ENCODE measurements around the gene PROSER3.
"Not testable (repeated sequence)": the region's sequence is repeated elsewhere in the genome, so short reads cannot be mapped to it uniquely, and the experiment has no call there.

PROSER3 gene

GRCh38 chr19:35790981-35791813 lies 33.2 kb downstream of the PROSER3 start:
- Mint-ChIP-seq H3K4me3 (no peak overlapping the region), H3K4me1 (ENCODE audit: low read depth) (no peaks in the 10 kb centered on the region), H3K9me3 (no peaks in the 10 kb centered on the region), H3K27me3 (ENCODE audit: low read depth) (peaks cover 13% of the 10 kb centered on the region), H3K27ac (no peak overlapping the region), H3K36me3 (ENCODE audit: low read depth) (no peaks in the 10 kb centered on the region)

GRCh38 chr19:35791814-35792279 lies 33.9 kb downstream of the PROSER3 start:
- Mint-ChIP-seq H3K36me3 (ENCODE audit: low read depth) (no peaks in the 10 kb centered on the region), H3K4me1 (ENCODE audit: low read depth) (no peaks in the 10 kb centered on the region), H3K27ac (no peak overlapping the region), H3K27me3 (ENCODE audit: low read depth) (peaks cover 19% of the 10 kb centered on the region), H3K4me3 (no peak overlapping the region), H3K9me3 (no peaks in the 10 kb centered on the region)

DNA sequence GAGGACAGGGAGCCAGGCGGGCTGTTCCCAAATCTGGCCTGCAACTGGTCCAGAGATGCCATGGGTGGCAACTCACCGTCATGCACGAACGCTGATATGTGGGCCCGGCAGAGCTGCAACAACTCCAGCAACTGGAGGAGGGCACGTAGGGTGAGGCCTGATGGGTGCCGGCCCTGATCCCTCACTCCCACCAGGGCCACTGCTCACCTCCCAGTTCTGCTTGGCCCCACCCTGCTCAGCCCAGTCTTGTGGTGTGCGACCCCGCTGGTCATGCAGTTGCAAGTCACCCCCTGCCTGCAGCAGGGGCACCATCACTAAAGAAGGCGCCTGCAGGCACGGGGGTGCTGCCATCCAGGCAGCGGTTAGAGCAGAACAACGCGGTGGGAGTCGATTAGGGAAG lies 34.3 kb downstream of the PROSER3 start:
- no peak overlapping the region for H3K4me3 Mint-ChIP-seq
- peaks cover 24% of the 10 kb centered on the region for H3K27me3 Mint-ChIP-seq (ENCODE audit: low read depth)
- H3K9me3 Mint-ChIP-seq: no peaks in the 10 kb centered on the region
- no peaks in the 10 kb centered on the region for H3K36me3 Mint-ChIP-seq (ENCODE audit: low read depth)
- H3K27ac Mint-ChIP-seq: no peak overlapping the region
- H3K4me1 Mint-ChIP-seq (ENCODE audit: low read depth): no peaks in the 10 kb centered on the region

DNA sequence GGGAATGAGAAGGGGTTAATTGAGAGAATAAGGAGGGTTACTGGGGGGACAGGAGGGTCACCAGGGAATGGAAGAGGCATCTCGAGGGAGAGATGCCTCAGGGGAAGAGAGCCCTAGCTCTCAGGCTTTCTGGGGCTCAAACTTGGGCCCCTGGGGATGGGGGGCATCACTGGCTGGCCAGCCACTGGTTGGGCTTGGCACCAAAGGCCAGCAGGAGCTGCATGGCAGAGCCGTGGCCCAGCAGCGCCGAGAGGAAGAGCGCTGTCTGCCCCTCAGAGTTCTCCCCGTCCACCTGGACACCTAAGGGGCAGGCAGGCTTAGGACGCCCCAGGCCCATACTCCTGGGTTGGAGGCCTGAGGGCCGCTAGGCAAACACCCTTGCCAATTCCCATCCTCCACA lies 34.9 kb downstream of the PROSER3 start:
- H3K27me3 Mint-ChIP-seq (ENCODE audit: low read depth): peaks cover 29% of the 10 kb centered on the region
- no peaks in the 10 kb centered on the region for H3K4me1 Mint-ChIP-seq (ENCODE audit: low read depth)
- no peaks in the 10 kb centered on the region for H3K9me3 Mint-ChIP-seq
- no peak overlapping the region for H3K27ac Mint-ChIP-seq
- H3K4me3 Mint-ChIP-seq: no peak overlapping the region
- no peaks in the 10 kb centered on the region for H3K36me3 Mint-ChIP-seq (ENCODE audit: low read depth)

DNA sequence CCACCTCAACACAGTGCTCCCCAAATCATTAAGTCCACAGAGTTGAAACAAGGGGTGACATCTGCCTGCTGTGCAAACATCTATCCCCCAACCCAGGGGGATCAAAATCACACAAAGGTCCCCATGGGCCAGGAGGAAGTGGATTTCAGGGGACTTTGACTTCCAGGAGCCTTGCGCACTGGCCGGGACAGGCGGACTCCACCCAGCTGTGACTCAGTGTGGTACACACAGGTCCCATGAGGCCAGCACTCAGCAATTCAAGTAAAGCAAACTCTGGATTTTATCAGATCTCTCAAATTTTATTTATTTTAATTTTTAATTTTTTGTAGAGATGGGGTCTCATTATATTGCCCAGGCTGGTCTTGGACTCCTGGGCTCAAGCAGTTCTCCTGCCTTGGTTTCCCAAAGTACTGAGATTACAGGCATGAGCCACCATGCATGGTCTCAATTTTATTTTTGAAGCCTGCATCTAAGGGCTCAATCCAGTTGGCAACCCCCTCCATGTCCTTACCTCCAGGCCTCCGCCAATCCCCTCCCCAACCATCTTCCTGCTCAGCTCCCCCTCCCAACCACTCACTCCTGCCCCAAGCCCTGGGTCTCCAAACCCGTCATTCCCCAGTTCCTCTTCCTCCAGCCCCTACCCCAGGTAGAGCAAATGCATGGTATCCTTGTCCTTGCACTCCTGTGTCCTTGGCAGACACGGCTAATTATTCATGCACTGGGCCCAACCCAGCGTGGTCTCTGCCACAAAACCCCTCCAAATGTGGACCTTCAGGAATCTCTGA lies 35.6 kb downstream of the PROSER3 start:
- peaks cover 33% of the 10 kb centered on the region for H3K27me3 Mint-ChIP-seq (ENCODE audit: low read depth)
- H3K9me3 Mint-ChIP-seq: no peaks in the 10 kb centered on the region
- no peak overlapping the region for H3K4me3 Mint-ChIP-seq
- no peaks in the 10 kb centered on the region for H3K4me1 Mint-ChIP-seq (ENCODE audit: low read depth)
- no peaks in the 10 kb centered on the region for H3K36me3 Mint-ChIP-seq (ENCODE audit: low read depth)
- no peak overlapping the region for H3K27ac Mint-ChIP-seq

DNA sequence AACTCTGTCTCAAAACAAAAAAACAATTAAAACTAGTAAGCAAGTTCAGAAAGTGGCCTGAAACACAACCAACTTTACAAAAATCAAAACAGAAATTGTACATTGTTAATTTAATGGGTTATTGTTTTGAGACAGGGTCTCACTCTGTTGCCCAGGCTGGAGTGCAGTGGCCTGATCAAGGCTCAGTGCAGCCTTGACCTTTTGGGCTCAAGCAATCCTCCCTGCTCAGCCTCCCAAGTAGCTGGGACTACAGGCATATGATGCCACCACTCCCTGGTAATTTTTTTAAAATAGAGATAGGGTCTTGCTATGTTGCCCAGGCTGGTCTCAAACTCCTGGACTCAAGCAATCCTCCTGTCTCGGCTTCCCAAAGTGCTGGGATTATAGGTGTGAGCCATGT lies 37.6 kb downstream of the PROSER3 start:
- H3K9me3 Mint-ChIP-seq; H3K4me1 Mint-ChIP-seq (ENCODE audit: low read depth); H3K36me3 Mint-ChIP-seq (ENCODE audit: low read depth); H3K27ac Mint-ChIP-seq; H3K4me3 Mint-ChIP-seq: not testable (repeated sequence)
- peaks cover 33% of the 10 kb centered on the region for H3K27me3 Mint-ChIP-seq (ENCODE audit: low read depth)

- no peaks in the 10 kb centered on the region for H3K9me3 Mint-ChIP-seq
- H3K36me3 Mint-ChIP-seq (ENCODE audit: low read depth): no peaks in the 10 kb centered on the region
- H3K27ac Mint-ChIP-seq: no peak overlapping the region
- H3K4me3 Mint-ChIP-seq: no peak overlapping the region
- no peaks in the 10 kb centered on the region for H3K4me1 Mint-ChIP-seq (ENCODE audit: low read depth)
- H3K27me3 Mint-ChIP-seq (ENCODE audit: low read depth): peaks cover 33% of the 10 kb centered on the region
Measured at GRCh38 chr19:35796645-35797542, 38.9 kb downstream of the PROSER3 start.

DNA sequence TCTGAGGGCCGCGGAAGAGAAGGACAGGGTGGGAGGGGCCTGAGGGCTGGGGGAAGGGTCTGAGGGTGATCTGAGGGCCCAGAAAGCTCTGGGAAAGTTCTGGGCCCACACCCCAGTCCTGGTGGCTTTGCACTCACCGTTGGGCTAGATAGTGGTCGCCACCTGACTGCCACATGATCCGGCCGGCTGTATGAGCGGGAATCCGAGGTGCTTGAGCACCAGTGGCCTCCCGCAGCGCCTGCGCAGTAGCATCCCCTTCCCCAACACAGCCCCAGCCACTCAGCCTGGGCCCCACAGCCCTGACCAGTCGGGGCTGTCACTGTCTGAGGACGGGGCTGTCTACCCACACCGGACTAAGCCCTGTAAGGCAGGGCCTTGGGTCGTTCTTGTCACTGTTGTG lies 39.7 kb downstream of the PROSER3 start:
- Mint-ChIP-seq H3K27ac (no peak overlapping the region), H3K9me3 (no peaks in the 10 kb centered on the region), H3K27me3 (ENCODE audit: low read depth) (peaks cover 33% of the 10 kb centered on the region), H3K36me3 (ENCODE audit: low read depth) (no peaks in the 10 kb centered on the region), H3K4me3 (no peak overlapping the region), H3K4me1 (ENCODE audit: low read depth) (no peaks in the 10 kb centered on the region)

DNA sequence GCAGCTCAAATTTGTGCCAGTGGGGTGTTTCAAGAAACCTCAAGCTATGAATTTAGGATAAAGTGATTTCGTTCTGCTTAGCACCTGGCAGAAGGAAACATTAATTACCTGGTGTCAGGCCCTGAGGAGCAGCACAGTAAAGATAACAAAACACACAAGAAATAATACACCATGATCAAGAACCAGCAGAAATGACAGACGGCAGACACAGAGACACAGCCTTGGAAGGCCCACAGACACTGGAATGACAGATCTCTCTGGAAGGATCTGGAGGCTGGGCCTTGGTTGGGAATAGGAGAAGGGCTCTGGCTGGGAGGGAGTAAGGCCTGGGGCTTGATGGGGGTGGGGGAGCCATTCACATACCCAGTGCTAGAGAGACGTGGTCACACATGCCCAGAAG lies 43.9 kb downstream of the PROSER3 start:
- H3K9me3 Mint-ChIP-seq: no peaks in the 10 kb centered on the region
- no peak overlapping the region for H3K27ac Mint-ChIP-seq
- peaks cover 6% of the 10 kb centered on the region for H3K4me1 Mint-ChIP-seq (ENCODE audit: low read depth)
- no peaks in the 10 kb centered on the region for H3K36me3 Mint-ChIP-seq (ENCODE audit: low read depth)
- H3K27me3 Mint-ChIP-seq (ENCODE audit: low read depth): peaks cover 14% of the 10 kb centered on the region
- no peak overlapping the region for H3K4me3 Mint-ChIP-seq

DNA sequence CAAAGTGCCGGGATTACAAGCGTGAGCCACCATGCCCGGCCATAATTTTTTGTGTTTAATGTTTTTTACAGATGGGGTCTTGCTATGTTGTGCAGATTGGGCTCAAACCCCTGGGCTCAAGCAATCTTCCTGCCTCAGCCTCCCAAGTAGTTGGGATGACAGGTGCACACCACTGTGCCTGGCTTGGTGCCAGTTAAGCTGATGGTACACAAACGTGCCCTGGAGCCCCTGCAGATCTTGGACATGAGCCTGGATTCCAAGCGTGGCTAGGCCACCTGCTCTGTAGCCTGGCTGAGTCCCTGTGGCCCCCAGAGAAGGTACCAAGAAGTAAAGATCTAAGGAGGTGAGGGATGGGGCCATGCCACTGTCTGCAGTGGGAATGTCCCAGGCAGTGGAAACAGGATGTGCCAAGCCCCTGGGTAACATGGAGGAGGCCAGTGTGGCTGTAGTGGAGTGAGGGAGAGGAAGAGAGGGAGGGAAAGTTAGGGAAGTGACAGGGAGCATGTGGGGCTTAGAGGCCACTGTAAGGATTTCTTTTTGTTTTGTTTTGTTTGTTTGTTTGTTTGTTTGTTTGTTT lies 47.6 kb downstream of the PROSER3 start:
- Mint-ChIP-seq H3K36me3 (ENCODE audit: low read depth) (no peaks in the 10 kb centered on the region), H3K4me3 (no peak overlapping the region), H3K27ac (no peak overlapping the region), H3K27me3 (ENCODE audit: low read depth) (peaks cover 6% of the 10 kb centered on the region), H3K9me3 (no peaks in the 10 kb centered on the region), H3K4me1 (ENCODE audit: low read depth) (peaks cover 6% of the 10 kb centered on the region)

GRCh38 chr19:35806597-35806996 lies 48.6 kb downstream of the PROSER3 start:
- H3K4me1 Mint-ChIP-seq (ENCODE audit: low read depth): peaks cover 6% of the 10 kb centered on the region
- H3K27ac Mint-ChIP-seq: no peak overlapping the region
- H3K36me3 Mint-ChIP-seq (ENCODE audit: low read depth): no peaks in the 10 kb centered on the region
- no peak overlapping the region for H3K4me3 Mint-ChIP-seq
- H3K27me3 Mint-ChIP-seq (ENCODE audit: low read depth): peaks cover 6% of the 10 kb centered on the region
- no peaks in the 10 kb centered on the region for H3K9me3 Mint-ChIP-seq

DNA sequence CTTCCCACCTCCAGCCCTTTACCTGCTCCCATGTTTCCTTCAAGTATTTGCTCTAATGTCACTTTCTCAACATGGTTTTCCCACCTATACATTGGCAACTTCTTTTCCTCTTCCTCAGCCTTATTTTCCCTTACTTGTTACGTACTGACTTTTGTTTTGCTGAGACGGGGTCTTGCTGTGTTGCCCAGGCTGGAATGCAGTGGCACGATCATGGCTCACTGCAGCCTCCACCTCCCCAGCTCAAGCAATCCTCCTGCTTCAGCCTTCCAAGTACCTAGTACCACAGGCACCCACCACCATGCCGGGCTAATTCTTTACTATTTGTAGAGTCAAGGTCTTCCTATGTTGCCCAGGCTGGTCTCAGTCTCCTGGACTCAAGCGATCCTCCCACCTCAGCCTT lies 49.7 kb downstream of the PROSER3 start:
- Mint-ChIP-seq H3K36me3 (ENCODE audit: low read depth) (no peaks in the 10 kb centered on the region), H3K27ac (no peak overlapping the region), H3K4me3 (no peak overlapping the region), H3K4me1 (ENCODE audit: low read depth) (peaks cover 6% of the 10 kb centered on the region), H3K9me3 (no peaks in the 10 kb centered on the region), H3K27me3 (ENCODE audit: low read depth) (peaks cover 6% of the 10 kb centered on the region)

GRCh38 chr19:35811317-35812219 lies 53.6 kb downstream of the PROSER3 start:
- Mint-ChIP-seq H3K9me3 (no peaks in the 10 kb centered on the region), H3K4me1 (ENCODE audit: low read depth) (no peaks in the 10 kb centered on the region), H3K4me3 (no peak overlapping the region), H3K27me3 (ENCODE audit: low read depth) (peaks cover 9% of the 10 kb centered on the region), H3K27ac (no peak overlapping the region), H3K36me3 (ENCODE audit: low read depth) (no peaks in the 10 kb centered on the region)
